AML-193 (cell line): ENCODE results near the gene IGF2BP1.
"Not testable (repeated sequence)": the region's sequence is repeated elsewhere in the genome, so short reads cannot be mapped to it uniquely, and the experiment has no call there.

Source experiments
- DNase-seq, 2 experiments: peaks; one replicate each; lab custom pipeline; 2025; lab: John Stamatoyannopoulos, UW

Gene IGF2BP1

DNA sequence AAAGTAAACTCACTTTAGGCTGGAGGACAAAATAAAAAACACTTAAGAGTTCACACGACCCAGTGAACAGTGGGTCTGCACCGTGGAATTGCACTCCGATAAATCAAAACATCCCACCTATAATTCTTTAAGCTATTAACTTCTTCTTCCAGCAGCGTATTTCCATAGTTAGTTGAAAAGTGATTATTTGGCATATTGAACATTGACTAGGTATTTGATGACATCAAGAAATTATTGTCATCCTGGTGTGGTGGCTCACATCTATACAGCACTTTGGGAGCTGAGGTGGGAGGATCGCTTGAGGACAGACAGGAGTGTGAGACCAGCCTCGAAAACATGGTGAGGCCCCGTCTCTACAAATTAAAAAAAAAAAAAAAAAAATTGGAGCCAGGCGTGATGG lies 23.4 kb downstream of the IGF2BP1 start:
- DNase-seq = no peak

DNA sequence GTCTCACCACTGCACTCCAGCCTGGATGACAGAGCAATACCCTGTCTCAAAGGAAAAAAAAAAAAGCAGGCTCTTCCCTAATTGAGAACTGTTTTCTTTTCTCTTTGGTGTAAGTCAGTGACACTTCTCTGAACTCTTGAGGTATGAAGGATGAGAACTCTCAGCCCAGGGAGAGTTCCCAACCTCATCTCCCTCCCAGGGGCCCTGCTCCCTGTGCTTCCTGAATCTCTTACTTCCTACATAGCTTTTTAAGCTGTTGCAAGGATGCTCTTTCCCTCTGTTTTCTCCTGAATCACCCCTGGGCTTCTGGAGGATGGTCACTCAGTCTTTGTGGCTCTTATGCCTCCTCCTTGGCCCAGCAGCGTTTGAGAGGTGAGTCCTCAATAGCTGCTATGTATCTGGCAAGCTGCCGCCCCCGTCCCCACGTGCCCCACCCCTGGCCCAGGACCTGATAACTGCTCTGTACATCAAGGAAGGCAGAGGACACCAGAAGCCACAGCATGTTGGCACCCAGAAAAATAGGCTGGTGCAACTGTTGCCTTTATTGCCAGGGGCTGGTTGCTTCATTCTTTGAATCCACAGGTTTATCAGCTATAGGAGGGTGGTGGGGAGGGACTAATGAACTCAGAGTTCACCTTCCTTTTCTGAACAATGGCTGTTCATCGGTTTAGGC lies 24.0 kb downstream of the IGF2BP1 start:
- DNase-seq = no peak

DNA sequence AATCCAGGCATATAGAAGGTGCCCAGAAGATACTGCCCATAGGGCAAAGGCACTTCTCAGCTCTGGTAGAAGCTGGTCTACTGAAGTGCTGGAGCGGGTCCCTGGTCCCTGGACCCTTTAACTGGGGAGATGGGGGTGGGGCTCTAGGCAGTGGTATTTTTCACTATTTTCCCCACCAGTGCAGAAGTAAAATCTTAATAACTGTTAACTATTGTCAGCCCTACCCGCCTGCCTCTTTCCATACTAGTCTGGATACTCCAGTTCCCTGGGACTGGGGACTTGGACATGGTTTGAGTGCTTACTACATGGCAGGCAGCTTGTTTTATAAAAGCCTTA lies 24.6 kb downstream of the IGF2BP1 start:
- no peak for DNase-seq

DNA sequence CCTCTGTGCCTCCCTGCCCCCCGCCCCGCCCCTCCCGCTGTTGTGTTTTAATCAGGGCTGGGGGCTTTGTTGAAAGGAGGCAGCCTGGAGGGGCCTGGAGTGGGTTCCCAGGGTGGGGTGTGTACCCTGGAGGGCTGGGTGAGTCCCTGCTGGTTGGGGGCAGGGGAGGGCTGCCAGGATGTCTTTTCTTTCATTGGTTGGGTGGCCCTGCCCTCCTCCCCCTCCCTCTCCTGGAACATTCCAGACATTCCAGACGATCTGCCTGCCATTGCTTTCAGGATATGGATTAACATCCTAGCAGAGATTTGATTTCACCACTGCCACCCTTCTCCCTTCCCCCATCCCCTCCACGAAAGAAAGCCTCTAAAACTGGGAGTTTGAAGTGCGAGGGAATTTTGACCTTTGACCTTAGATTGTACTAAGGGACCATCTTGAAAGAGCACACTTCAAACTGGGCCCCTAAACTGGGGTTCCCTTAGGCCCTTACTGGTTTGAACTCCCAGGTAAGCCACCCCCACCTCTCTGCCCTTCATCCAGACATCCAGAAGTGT lies 25.3 kb downstream of the IGF2BP1 start:
- no peak for DNase-seq

DNA sequence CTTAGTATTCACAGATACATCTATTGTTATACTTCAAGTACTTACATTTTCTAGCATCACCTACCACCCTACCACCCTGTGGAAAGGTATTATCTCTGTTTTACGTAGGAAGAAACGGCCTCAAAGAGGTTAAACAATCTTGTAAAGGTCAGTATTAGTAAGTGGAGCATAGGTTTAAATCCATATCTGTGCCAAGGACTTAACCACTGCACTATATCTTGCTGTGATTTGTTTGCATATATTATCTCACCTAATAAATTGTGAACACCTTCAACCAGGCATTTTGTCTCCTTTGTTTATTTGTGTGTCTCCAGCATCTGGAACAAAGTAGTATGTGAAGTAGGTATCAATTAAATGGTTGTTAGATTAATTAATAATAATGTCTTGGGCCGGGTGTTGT lies 27.3 kb downstream of the IGF2BP1 start:
- no peak for DNase-seq

DNA sequence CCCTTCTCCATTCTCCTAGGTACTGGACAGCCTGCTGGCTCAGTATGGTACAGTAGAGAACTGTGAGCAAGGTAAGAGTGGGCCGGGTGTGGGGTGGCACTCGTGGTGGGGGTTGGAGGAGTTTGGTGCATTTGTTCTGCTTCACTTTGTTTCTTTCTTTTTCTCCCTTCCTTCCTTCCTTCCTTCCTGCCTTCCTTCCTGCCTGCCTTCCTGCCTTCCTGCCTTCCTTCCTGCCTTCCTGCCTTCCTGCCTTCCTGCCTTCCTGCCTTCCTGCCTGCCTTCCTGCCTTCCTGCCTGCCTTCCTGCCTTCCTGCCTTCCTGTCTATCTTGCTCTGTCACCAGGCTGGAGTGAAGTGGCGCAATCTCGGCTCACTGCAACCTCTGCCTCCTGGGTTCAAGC lies 29.3 kb downstream of the IGF2BP1 start:
- not testable (repeated sequence) for DNase-seq

DNA sequence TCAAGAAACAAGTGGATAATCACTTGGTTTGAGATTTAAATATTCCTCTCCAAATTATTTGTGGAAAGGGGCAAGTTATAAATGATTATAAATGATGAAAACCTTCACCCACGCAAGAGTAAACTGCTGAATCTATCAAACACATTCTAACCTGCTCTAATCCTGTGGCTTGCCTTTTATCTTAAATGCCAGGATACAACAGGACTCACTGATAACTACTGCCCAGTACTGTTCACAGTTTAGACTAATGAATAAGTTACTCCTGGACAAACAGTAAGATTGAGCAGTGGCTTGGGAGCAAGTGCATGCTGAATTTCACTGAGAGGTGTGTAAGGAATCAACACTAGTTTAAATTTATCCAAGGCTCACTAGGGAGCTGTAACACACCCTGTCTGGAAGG lies 31.1 kb downstream of the IGF2BP1 start:
- DNase-seq = no peak

DNA sequence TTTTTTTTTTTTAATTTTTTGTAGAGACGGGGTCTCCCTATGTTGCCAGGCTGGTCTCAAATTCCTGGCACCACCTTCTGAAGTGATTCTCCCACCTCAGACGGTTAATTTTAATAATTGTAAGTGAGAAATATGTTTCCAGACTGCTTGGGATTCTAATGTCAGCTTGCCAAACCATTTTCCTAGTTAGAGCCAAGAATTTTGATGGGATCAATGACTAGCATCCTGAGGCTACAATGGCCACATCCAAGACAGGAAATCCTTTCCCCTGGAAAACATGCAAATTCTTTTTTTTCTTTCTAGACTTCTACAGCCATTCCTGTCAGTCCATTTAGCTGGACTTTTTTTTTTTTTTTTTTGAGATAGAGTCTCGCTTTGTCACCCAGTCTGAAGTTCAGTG lies 32.6 kb downstream of the IGF2BP1 start:
- no peak for DNase-seq

DNA sequence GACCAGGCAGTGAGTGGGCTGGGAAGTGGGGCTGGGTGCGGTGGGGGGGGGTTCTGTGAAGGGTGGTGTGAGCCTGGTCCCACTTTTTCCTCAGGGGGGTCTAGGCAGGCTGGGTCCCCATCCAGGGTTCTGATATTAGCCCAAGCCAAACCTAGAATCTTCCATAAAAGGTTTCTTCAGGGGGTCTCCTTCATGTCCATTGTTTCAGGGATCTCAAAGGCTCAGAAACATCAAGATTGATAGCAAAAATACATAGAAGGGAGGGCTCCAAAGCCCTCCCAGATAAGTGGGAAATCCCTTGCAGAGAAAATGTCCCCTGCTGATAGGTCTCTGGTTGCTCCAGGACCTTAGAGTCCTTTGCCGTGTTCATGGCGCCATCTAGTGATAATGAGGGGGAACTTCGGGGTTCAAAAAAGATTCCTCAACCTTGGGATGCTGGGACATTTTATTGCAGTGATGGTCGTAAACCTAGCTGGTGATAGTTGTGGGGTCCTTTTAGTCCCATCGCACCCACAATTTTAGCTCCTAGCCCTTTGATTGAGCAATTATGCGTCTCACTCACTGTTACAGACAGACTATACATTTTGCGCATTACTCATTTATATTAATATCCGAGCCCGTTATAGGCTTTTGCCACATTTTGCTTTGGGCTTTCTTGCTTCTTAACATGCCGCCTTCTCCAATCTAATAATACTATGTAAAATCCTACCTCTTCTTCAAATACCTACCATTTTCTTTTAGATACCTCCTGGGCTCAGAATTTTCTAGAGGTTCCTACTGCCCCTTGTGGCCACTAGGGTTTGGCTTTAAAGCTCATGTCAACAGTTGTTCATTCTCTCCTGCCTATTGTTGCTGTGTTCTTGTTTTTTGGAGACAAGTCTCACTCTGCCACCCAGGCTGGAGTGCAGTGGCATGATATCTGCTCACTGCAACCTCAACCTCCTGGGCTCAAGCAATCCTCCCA lies 35.1 kb downstream of the IGF2BP1 start:
- peak; percentile 81 to 82 for DNase-seq

GRCh38 chr17:49035470-49036269 lies 38.5 kb downstream of the IGF2BP1 start:
- DNase-seq = peak; percentile 7 to 33

DNA sequence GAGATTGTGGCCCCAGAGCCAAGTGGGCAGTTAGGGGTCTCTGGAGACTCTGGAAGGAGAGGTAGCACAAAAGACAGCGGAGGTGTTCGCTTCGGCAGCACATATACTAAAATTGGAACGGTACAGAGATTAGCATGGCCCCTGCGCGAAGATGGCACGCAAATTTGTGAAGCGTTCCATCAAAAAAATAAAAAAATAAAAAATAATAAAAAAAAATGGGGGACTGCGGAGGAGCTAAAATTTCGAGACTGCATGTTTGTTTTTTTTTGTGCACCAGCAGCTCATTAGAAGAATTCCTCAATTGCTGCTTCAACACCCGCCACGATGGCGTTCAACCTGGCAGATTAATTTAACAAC lies 39.1 kb downstream of the IGF2BP1 start:
- DNase-seq = no peak

DNA sequence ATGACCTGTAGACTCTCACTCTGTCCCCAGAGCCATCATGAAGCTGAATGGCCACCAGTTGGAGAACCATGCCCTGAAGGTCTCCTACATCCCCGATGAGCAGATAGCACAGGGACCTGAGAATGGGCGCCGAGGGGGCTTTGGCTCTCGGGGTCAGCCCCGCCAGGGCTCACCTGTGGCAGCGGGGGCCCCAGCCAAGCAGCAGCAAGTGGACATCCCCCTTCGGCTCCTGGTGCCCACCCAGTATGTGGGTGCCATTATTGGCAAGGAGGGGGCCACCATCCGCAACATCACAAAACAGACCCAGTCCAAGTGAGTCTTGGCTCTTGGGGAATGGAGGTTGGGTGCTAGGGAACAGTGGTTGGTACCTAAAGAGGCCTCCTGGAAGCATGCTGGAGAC lies 41.0 kb downstream of the IGF2BP1 start:
- DNase-seq = no peak

DNA sequence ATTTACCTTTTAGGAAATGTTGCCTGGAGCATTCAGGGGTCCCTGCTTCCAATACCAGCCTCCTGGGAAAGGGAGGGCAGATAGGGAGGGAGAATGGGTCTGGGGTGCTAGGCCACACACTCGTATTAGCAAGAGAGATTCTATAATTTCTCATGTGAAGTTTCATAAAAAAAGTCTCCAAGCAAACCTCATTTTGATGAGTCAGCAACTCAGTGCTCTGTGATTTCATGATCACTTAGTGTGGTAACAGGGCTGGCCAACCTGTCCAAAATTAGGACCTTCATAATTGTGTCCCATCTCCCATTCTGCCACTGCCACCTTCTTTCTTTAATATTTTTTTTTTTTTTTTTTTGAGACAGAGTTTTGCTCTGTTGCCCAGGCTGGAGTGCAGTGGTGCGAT lies 41.4 kb downstream of the IGF2BP1 start:
- DNase-seq = no peak

DNA sequence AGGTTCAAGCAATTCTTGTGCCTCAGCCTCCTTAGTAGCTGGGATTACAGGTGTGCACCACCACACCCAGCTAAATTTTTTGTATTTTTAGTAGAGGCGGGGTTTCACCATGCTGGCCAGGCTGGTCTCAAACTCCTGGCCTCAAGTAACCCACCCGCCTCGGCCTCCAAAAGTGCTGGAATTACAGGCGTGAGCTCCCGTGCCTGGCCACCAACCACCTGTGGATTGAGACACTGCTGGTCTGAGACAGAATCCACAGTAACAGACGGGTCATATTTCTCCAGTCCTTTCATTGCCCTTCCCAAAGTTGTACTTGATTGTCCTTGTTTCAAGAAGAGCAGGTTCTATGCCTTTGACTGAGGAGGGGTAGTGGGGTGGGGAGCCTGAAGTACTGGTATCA lies 42.3 kb downstream of the IGF2BP1 start:
- not testable (repeated sequence) for DNase-seq

- DNase-seq = no peak
These were observed 44.3 kb downstream of the IGF2BP1 start for GRCh38 chr17:49041527-49041926.

- no peak for DNase-seq
These were observed 48.2 kb downstream of the IGF2BP1 start for GRCh38 chr17:49045376-49045775.

GRCh38 chr17:49046912-49047311 lies 49.7 kb downstream of the IGF2BP1 start:
- no peak for DNase-seq

DNA sequence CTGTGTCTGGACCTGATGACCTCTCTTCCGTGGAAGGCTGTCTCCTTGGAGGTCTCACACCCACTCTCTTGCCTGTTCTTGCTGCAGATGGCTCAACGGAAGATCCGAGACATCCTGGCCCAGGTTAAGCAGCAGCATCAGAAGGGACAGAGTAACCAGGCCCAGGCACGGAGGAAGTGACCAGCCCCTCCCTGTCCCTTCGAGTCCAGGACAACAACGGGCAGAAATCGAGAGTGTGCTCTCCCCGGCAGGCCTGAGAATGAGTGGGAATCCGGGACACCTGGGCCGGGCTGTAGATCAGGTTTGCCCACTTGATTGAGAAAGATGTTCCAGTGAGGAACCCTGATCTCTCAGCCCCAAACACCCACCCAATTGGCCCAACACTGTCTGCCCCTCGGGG lies 52.1 kb downstream of the IGF2BP1 start:
- no peak for DNase-seq

- DNase-seq = no peak
These were observed 53.4 kb downstream of the IGF2BP1 start for GRCh38 chr17:49050611-49051010.

DNA sequence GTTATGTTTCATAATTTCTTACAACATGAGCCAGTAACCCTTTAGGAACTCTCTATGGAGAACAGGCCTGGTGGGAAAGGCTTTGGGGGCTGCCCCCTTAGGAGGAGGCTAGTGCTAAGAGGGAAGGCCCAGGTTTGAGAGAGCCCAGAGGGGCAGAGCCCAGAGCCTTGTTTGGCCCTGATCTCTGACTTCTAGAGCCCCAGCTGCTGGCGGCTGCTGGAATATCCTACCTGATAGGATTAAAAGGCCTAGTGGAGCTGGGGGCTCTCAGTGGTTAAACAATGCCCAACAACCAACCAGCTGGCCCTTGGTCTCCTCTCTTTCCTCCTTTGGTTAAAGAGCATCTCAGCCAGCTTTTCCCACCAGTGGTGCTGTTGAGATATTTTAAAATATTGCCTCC lies 54.1 kb downstream of the IGF2BP1 start:
- no peak for DNase-seq

GRCh38 chr17:49053171-49053829 lies 56.1 kb downstream of the IGF2BP1 start:
- DNase-seq = no peak
